Measurements from ENCODE around the gene UROC1.

The UROC1 gene

GRCh38 chr3:126485176-126485897, 32.2 kb downstream of the UROC1 start:
- Histone ChIP-seq H3K4me1 (peaks cover 0 to 8% (median 0%) of the 10 kb centered on the region in 4 donors), H3K27me3 (peaks cover 0 to 4% of the 10 kb centered on the region in 2 donors), H3K9me3 (no peaks in the 10 kb centered on the region), H3K27ac (no peak overlapping the region), H3K4me3 (no peak overlapping the region), H3K36me3 (no peaks in the 10 kb centered on the region)
- intact Hi-C loops (cut with DNase I; ENCODE audit: low total_unique reads): no loop called here
- TF ChIP-seq CTCF (IDR thresholded peaks at IDR 0.05): no peak
- DNase-seq: no peak

- Histone ChIP-seq H3K36me3 (no peaks in the 10 kb centered on the region), H3K4me1 (peaks cover 0 to 8% (median 0%) of the 10 kb centered on the region in 4 donors)
These were observed 32.9 kb downstream of the UROC1 start for GRCh38 chr3:126484662-126485061.

GRCh38 chr3:126484148-126484547, 33.4 kb downstream of the UROC1 start:
- H3K9me3 ChIP-seq: no peaks in the 10 kb centered on the region
- H3K36me3 ChIP-seq: no peaks in the 10 kb centered on the region
- H3K4me3 ChIP-seq: no peak overlapping the region
- TF ChIP-seq CTCF (IDR thresholded peaks at IDR 0.05): no peak
- H3K27me3 ChIP-seq: peaks cover 0 to 4% of the 10 kb centered on the region in 2 donors
- H3K4me1 ChIP-seq: peaks cover 0 to 8% (median 0%) of the 10 kb centered on the region in 4 donors
- H3K27ac ChIP-seq: no peak overlapping the region
- intact Hi-C loops (cut with DNase I; ENCODE audit: low total_unique reads): no loop called here
- no peak for DNase-seq

More at GRCh38 chr3:126484662-126485061, 32.9 kb downstream of the UROC1 start:
- Histone ChIP-seq H3K27me3 (peaks cover 0 to 4% of the 10 kb centered on the region in 2 donors), H3K4me3 (no peak overlapping the region), H3K9me3 (no peaks in the 10 kb centered on the region), H3K27ac (no peak overlapping the region)
- no peak for DNase-seq
- intact Hi-C loops (cut with DNase I; ENCODE audit: low total_unique reads): no loop called here
- TF ChIP-seq CTCF (IDR thresholded peaks at IDR 0.05): no peak

GRCh38 chr3:126483321-126483761, 34.2 kb downstream of the UROC1 start:
- H3K36me3 ChIP-seq: no peaks in the 10 kb centered on the region
- no peaks in the 10 kb centered on the region for H3K27me3 ChIP-seq
- no peak overlapping the region for H3K27ac ChIP-seq
- DNase-seq: no peak
- TF ChIP-seq CTCF (IDR thresholded peaks at IDR 0.05): no peak
- H3K4me1 ChIP-seq: peaks cover 0 to 8% (median 0%) of the 10 kb centered on the region in 4 donors
- intact Hi-C loops (cut with DNase I; ENCODE audit: low total_unique reads): no loop called here
- H3K4me3 ChIP-seq: no peak overlapping the region
- no peaks in the 10 kb centered on the region for H3K9me3 ChIP-seq

- H3K36me3 ChIP-seq: no peaks in the 10 kb centered on the region
- no peak for TF ChIP-seq CTCF (IDR thresholded peaks at IDR 0.05)
- no peak for DNase-seq
- H3K27me3 ChIP-seq: no peaks in the 10 kb centered on the region
- peaks cover 0 to 8% (median 0%) of the 10 kb centered on the region in 4 donors for H3K4me1 ChIP-seq
- H3K4me3 ChIP-seq: no peak overlapping the region
- intact Hi-C loops (cut with DNase I; ENCODE audit: low total_unique reads): no loop called here
- H3K27ac ChIP-seq: no peak overlapping the region
- no peaks in the 10 kb centered on the region for H3K9me3 ChIP-seq
These were observed 34.9 kb downstream of the UROC1 start for GRCh38 chr3:126482503-126483255.

Measured in tibial artery (tissue), 4 donors.